ENCODE measurements around the gene PCK1. TPM values are rescaled to one million over a fixed set of nuclear protein-coding genes. Genes with fewer than 3 reads are reported as not detected.

PCK1 gene
- total RNA-seq, 1 experiment from 2014 or later = 0.49 TPM

GRCh38 chr20:57563522-57563921 is 2.6 kb downstream of the PCK1 start:
- no peak overlapping the region for H3K9ac ChIP-seq (ENCODE audit: low read length)
- CTCF ChIA-PET = no interaction called here
- no peak for TF ChIP-seq RAD21 (IDR thresholded peaks at IDR 0.05; ENCODE audit: low read depth)
- no peak for TF ChIP-seq EGR1 (IDR thresholded peaks at IDR 0.05; ENCODE audit: low read depth)
- no peak for TF ChIP-seq YY1 (IDR thresholded peaks at IDR 0.05; ENCODE audit: extremely low read depth, insufficient replicate concordance, low read depth, low read length)
- no peak for TF ChIP-seq ELF1 (IDR thresholded peaks at IDR 0.05; ENCODE audit: borderline replicate concordance, low read depth)
- TF ChIP-seq POLR2A (IDR thresholded peaks at IDR 0.05; ENCODE audit: borderline replicate concordance, extremely low read depth, insufficient read depth, insufficient read length) = no peak
- no peak for TF ChIP-seq REST (IDR thresholded peaks at IDR 0.05; ENCODE audit: low read depth)
- no peak for TF ChIP-seq FOSL1 (IDR thresholded peaks at IDR 0.05; ENCODE audit: low read depth)
- no peak for TF ChIP-seq CBX3 (IDR thresholded peaks at IDR 0.05; ENCODE audit: low read depth)
- no peak for TF ChIP-seq ZNF274 (IDR thresholded peaks at IDR 0.05; ENCODE audit: low read depth, low read length)
- no peak for TF ChIP-seq EZH2phosphoT487 (IDR thresholded peaks at IDR 0.05; ENCODE audit: borderline replicate concordance)
- TF ChIP-seq ATF3 (IDR thresholded peaks at IDR 0.05) = no peak
- TF ChIP-seq SRF (IDR thresholded peaks at IDR 0.05; ENCODE audit: low read depth) = no peak
- TF ChIP-seq EZH2 (IDR thresholded peaks at IDR 0.05) = no peak
- no peak for TF ChIP-seq POLR2AphosphoS5 (IDR thresholded peaks at IDR 0.05; ENCODE audit: low read depth, low read length)
- TF ChIP-seq ZBTB33 (IDR thresholded peaks at IDR 0.05; ENCODE audit: extremely low read depth, insufficient replicate concordance, low read length) = no peak
- no peak for TF ChIP-seq MAX (IDR thresholded peaks at IDR 0.05)

More at GRCh38 chr20:57563522-57563921, 2.6 kb downstream of the PCK1 start:
- DNase-seq (ENCODE audit: low read depth, low spot score) = no peak
- Histone ChIP-seq H3K79me2 (ENCODE audit: insufficient read depth, low read length) (no peaks in the 10 kb centered on the region), H3K4me2 (ENCODE audit: low read length) (no peak overlapping the region), H3K4me1 (ENCODE audit: control insufficient read depth in 1 of 2, insufficient read depth in 2 of 2, low read length in 2 of 2) (peaks cover 2 to 13% of the 10 kb centered on the region in 2 experiments; a peak in 2 of 4 replicates), H3K9me2 (ENCODE audit: insufficient read depth) (no peaks in the 10 kb centered on the region), H3K9me3 (ENCODE audit: control insufficient read depth in 1 of 2, insufficient read depth in 1 of 2, low read depth in 1 of 2, low read length in 2 of 2) (no peaks in the 10 kb centered on the region), H3K27ac (ENCODE audit: low read depth, low read length) (no peak overlapping the region), H3K4me3 (replicated peaks in 1 of 2; ENCODE audit: low read depth in 1 of 2, low read length in 2 of 2) (no peak overlapping the region), H4K20me1 (ENCODE audit: insufficient read depth) (no peaks in the 10 kb centered on the region), H3K36me3 (ENCODE audit: control insufficient read depth in 1 of 2, insufficient read depth in 2 of 2, low read length in 2 of 2) (no peaks in the 10 kb centered on the region), H2AFZ (ENCODE audit: low read depth, low read length, poor library complexity, severe bottlenecking) (no peak overlapping the region), H3K27me3 (ENCODE audit: insufficient read depth, low read length) (peaks cover 47% of the 10 kb centered on the region)
- no peak for ATAC-seq
- intact Hi-C loops (cut with micrococcal nuclease) = no loop called here
- ChIA-PET POLR2A (no interaction called here), RAD21 (ENCODE audit: low non-redundant PET in 1 of 2, low total read pairs in 2 of 2, uncharacterized antibody in 2 of 2, unreplicated experiment in 2 of 2) (no interaction called here)
- BruUV-seq (replicated peaks) = no TSS peak

Measured in HCT116 (cell line).